Measurements from ENCODE around the gene CDON. TPM values are rescaled to one million over a fixed set of nuclear protein-coding genes. Genes with fewer than 3 reads are reported as not detected.

Gene CDON
- total RNA-seq, 1 experiment from 2014 or later = 17.1 TPM

DNA sequence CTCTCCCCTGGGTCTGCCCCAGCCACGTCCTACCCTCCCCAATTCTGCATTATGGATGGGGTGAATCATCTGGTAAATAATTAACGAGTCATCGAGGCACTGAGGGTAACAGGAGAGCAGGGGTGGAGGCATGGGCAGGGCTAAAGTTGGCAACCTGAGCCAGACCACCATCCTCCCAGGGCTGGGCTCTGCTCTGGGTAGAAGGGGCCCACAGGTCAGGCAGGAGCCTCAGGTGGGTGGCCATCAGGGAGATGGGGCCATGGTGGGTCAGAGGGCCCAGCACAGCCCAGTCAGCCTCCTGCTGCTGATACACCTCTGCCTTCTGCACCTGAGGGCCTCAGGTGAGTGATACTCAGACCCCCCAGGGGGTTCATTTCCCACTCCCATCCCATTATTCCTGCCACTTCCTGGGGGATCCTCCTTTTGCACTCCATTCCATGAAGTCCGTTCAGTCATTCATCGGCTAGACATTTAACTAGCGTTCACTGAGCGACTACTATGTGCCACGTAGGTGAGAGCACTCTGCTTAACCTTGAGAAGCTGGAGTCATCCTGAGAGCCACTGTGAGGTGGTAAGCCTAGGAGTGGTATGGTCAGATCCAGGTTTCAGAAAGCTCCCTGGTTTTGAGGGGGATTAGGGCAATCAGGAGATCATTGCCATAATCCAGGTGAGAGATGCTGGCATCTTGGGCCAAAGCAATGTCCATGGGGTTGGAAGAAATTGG is 116.7 kb downstream of the CDON start, which contains the start of gene VSIG10L2:
VSIG10L2 (plus strand) TSS at position 248 of the 724 bp plus-strand sequence; CDS start at position 260, 12 bp downstream.
- Histone ChIP-seq H3K4me1 (ENCODE audit: control insufficient read depth, insufficient read depth, low read length) (no peaks in the 10 kb centered on the region), H3K27ac (ENCODE audit: low read length) (no peak within 1 kb of the TSS), H3K4me3 (ENCODE audit: low read depth in 2 of 2, low read length in 2 of 2) (no peak within 1 kb of the TSS), H3K9me3 (ENCODE audit: control insufficient read depth, insufficient read depth, low read depth, low read length) (no peaks in the 10 kb centered on the region), H3K27me3 (ENCODE audit: control insufficient read depth, insufficient read depth, low read length) (no peaks in the 10 kb centered on the region), H3K36me3 (ENCODE audit: control insufficient read depth, insufficient read depth, low read length) (no peaks in the 10 kb centered on the region)
- ATAC-seq (no peak), DNase-seq (ENCODE audit: low read depth, low spot score) (no peak)
- intact Hi-C loops (cut with micrococcal nuclease; ENCODE audit: unreplicated experiment) = no loop called here
- CTCF ChIA-PET = no interaction called here
- in situ Hi-C loops (cut with HindIII; ENCODE audit: low pct_unique_long_range_greater_than_20kb, low sequenced_read_pairs) = loop anchor here (25.0 kb wide), 1 partner anchor 266 kb away; the partner anchor contains the start of genes FAM118B and RPUSD4
- TF ChIP-seq POLR2AphosphoS5 (IDR thresholded peaks at IDR 0.05; ENCODE audit: low read depth, low read length) = no peak
- TF ChIP-seq SIN3A (IDR thresholded peaks at IDR 0.05; ENCODE audit: borderline replicate concordance, insufficient read depth, low read depth, low read length) = no peak
- no peak for TF ChIP-seq TCF7L2 (IDR thresholded peaks at IDR 0.05; ENCODE audit: low read depth, low read length)
- TF ChIP-seq, protein P1, sequence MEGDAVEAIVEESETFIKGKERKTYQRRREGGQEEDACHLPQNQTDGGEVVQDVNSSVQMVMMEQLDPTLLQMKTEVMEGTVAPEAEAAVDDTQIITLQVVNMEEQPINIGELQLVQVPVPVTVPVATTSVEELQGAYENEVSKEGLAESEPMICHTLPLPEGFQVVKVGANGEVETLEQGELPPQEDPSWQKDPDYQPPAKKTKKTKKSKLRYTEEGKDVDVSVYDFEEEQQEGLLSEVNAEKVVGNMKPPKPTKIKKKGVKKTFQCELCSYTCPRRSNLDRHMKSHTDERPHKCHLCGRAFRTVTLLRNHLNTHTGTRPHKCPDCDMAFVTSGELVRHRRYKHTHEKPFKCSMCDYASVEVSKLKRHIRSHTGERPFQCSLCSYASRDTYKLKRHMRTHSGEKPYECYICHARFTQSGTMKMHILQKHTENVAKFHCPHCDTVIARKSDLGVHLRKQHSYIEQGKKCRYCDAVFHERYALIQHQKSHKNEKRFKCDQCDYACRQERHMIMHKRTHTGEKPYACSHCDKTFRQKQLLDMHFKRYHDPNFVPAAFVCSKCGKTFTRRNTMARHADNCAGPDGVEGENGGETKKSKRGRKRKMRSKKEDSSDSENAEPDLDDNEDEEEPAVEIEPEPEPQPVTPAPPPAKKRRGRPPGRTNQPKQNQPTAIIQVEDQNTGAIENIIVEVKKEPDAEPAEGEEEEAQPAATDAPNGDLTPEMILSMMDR (IDR thresholded peaks at IDR 0.05) = no peak
- TF ChIP-seq, protein P2, sequence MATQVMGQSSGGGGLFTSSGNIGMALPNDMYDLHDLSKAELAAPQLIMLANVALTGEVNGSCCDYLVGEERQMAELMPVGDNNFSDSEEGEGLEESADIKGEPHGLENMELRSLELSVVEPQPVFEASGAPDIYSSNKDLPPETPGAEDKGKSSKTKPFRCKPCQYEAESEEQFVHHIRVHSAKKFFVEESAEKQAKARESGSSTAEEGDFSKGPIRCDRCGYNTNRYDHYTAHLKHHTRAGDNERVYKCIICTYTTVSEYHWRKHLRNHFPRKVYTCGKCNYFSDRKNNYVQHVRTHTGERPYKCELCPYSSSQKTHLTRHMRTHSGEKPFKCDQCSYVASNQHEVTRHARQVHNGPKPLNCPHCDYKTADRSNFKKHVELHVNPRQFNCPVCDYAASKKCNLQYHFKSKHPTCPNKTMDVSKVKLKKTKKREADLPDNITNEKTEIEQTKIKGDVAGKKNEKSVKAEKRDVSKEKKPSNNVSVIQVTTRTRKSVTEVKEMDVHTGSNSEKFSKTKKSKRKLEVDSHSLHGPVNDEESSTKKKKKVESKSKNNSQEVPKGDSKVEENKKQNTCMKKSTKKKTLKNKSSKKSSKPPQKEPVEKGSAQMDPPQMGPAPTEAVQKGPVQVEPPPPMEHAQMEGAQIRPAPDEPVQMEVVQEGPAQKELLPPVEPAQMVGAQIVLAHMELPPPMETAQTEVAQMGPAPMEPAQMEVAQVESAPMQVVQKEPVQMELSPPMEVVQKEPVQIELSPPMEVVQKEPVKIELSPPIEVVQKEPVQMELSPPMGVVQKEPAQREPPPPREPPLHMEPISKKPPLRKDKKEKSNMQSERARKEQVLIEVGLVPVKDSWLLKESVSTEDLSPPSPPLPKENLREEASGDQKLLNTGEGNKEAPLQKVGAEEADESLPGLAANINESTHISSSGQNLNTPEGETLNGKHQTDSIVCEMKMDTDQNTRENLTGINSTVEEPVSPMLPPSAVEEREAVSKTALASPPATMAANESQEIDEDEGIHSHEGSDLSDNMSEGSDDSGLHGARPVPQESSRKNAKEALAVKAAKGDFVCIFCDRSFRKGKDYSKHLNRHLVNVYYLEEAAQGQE (IDR thresholded peaks at IDR 0.05; ENCODE audit: insufficient read depth in 1 of 2, low read depth in 2 of 2, low read length in 1 of 2) = no peak
- POLR2A ChIA-PET = interaction anchor here (0.7 kb wide), 1 partner anchor 56 kb away, joined by 7 read pairs; no protein-coding TSS in a partner anchor
- BruUV-seq (replicated peaks) = no TSS peak

DNA sequence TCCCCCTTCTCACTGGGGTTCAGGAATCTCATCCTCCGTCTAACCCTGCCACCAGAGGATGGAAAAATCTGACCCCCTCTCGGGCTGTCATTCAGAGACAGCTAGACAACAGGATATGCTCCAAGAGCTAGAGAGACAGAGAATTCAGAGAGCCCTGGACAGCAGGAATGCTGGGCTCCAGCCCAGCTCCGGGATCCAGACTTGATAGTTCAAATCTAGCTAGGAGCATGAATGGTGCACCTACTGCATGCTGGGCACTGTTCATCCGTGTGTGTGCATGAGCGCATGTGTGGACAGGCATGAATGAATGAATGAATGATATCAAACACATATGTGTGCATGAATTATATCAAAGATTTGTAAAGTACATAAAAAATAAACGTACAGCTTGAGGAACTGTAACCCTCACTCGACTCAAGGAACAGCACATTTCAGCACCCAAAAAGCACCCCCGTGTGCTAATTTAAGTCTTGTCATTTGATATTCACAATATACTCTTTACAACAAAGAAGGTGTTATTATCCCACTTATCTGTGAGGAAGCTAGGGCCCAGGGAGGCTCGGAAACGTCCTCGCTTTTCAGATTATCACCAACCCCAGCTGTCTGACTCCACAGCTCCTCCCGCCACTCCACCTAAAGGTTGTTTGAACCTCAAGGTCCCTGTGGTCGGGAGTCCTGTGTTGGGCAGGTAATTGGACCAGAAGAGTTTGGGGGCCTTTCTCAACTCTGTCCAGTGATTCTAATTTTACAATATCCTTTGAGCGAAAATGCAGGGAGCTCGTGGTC is 117.5 kb downstream of the CDON start:
- Histone ChIP-seq H3K4me1 (ENCODE audit: control insufficient read depth, insufficient read depth, low read length) (no peaks in the 10 kb centered on the region), H3K27me3 (ENCODE audit: control insufficient read depth, insufficient read depth, low read length) (no peaks in the 10 kb centered on the region), H3K36me3 (ENCODE audit: control insufficient read depth, insufficient read depth, low read length) (no peaks in the 10 kb centered on the region), H3K4me3 (ENCODE audit: low read depth in 2 of 2, low read length in 2 of 2) (no peak overlapping the region), H3K27ac (ENCODE audit: low read length) (no peak overlapping the region), H3K9me3 (ENCODE audit: control insufficient read depth, insufficient read depth, low read depth, low read length) (no peaks in the 10 kb centered on the region)
- no peak for ATAC-seq
- TF ChIP-seq, protein P1 (IDR thresholded peaks at IDR 0.05) = no peak
- no peak for TF ChIP-seq POLR2AphosphoS5 (IDR thresholded peaks at IDR 0.05; ENCODE audit: low read depth, low read length)
- TF ChIP-seq SIN3A (IDR thresholded peaks at IDR 0.05; ENCODE audit: borderline replicate concordance, insufficient read depth, low read depth, low read length) = no peak
- TF ChIP-seq, protein P2 (IDR thresholded peaks at IDR 0.05; ENCODE audit: insufficient read depth in 1 of 2, low read depth in 2 of 2, low read length in 1 of 2) = no peak
- TF ChIP-seq TCF7L2 (IDR thresholded peaks at IDR 0.05; ENCODE audit: low read depth, low read length) = no peak
- ChIA-PET POLR2A (no interaction called here), CTCF (no interaction called here)
- no peak for DNase-seq (ENCODE audit: low read depth, low spot score)
- no TSS peak for BruUV-seq (replicated peaks)
- intact Hi-C loops (cut with micrococcal nuclease; ENCODE audit: unreplicated experiment) = no loop called here
- in situ Hi-C loops (cut with HindIII; ENCODE audit: low pct_unique_long_range_greater_than_20kb, low sequenced_read_pairs) = loop anchor here (25.0 kb wide), 1 partner anchor 267 kb away; the partner anchor contains the start of genes FAM118B and RPUSD4

Measured in Panc1 (cell line).